Measurements from ENCODE around the gene NUP93. TPM values are rescaled to one million over a fixed set of nuclear protein-coding genes. Genes with fewer than 3 reads are reported as not detected.

Gene NUP93
- polyA plus RNA-seq, 2 of the 4 experiments (the other 2 are of a cell fraction) = 87.3 to 91.4 TPM

- H3K27ac ChIP-seq = no peak overlapping the region
- CTCF ChIA-PET = interaction anchor here (1.3 to 3.7 kb wide), 5 partner anchors 9 to 48 kb away, joined by 3 to 19 read pairs (median 8); no protein-coding TSS in a partner anchor
- FAIRE-seq (no peak), ATAC-seq (no peak; a peak in 1 of 6 replicates), DNase-seq (ENCODE audit: low read depth in 1 of 2, low spot score in 1 of 2) (no peak)
- H3K9me3 ChIP-seq = no peaks in the 10 kb centered on the region
- no peak overlapping the region for H3K4me2 ChIP-seq
- POLR2A ChIA-PET = no interaction called here
- no peak for TF ChIP-seq PBX3 (IDR thresholded peaks at IDR 0.05)
- no peak for TF ChIP-seq POLR2A (IDR thresholded peaks at IDR 0.05; ENCODE audit: low read length)
- no peak for TF ChIP-seq RAD21 (conservative IDR thresholded peaks at IDR 0.05 in 1 of 2, IDR thresholded peaks at IDR 0.05 in 1 of 2)
- no peak for TF ChIP-seq HMGXB4 (CRISPR knock-in tag; IDR thresholded peaks at IDR 0.05; ENCODE audit: borderline replicate concordance)
- no peak for TF ChIP-seq JUN (IDR thresholded peaks at IDR 0.05)
- TF ChIP-seq RNF2 (IDR thresholded peaks at IDR 0.05; ENCODE audit: borderline replicate concordance, low read depth) = no peak
- TF ChIP-seq MAZ (IDR thresholded peaks at IDR 0.05; ENCODE audit: borderline replicate concordance, low read depth, low read length) = no peak
- no peak overlapping the region for H3K4me3 ChIP-seq
- no peaks in the 10 kb centered on the region for H3K4me1 ChIP-seq
- 100% methylated on average over 2 of the region's 2 CpGs for WGBS (ENCODE audit: missing lambda C conversion rate)
Observed at GRCh38 chr16:56841233-56841632, 111.3 kb downstream of the NUP93 start.

- H3K4me1 ChIP-seq = no peaks in the 10 kb centered on the region
- TF ChIP-seq HOXA7 (CRISPR knock-in tag; IDR thresholded peaks at IDR 0.05) (no peak), CBX8 (IDR thresholded peaks at IDR 0.05) (no peak), EHF (CRISPR knock-in tag; IDR thresholded peaks at IDR 0.05) (no peak)
- no peaks in the 10 kb centered on the region for H3K9me3 ChIP-seq
- H3K4me3 ChIP-seq = no peak overlapping the region
- no peak overlapping the region for H3K4me2 ChIP-seq
- no peak overlapping the region for H3K27ac ChIP-seq
- ChIA-PET CTCF (interaction anchor here (0.8 to 3.7 kb wide), 5 partner anchors 10 to 48 kb away, joined by 3 to 19 read pairs (median 8); no protein-coding TSS in a partner anchor), POLR2A (no interaction called here)
- FAIRE-seq = no peak
- 93% methylated on average over 10 of the region's 10 CpGs for WGBS (ENCODE audit: missing lambda C conversion rate)
- no peak for ATAC-seq
- no peak for DNase-seq (ENCODE audit: low read depth in 1 of 2, low spot score in 1 of 2)
Observed at GRCh38 chr16:56841659-56842058, 111.7 kb downstream of the NUP93 start.

- H3K4me1 ChIP-seq = no peaks in the 10 kb centered on the region
- ChIA-PET POLR2A (no interaction called here), CTCF (interaction anchor here (0.8 to 3.7 kb wide), 6 partner anchors 10 to 64 kb away, joined by 3 to 19 read pairs (median 6); no protein-coding TSS in a partner anchor)
- DNase-seq (ENCODE audit: low read depth in 1 of 2, low spot score in 1 of 2) (no peak), ATAC-seq (no peak), FAIRE-seq (no peak)
- no peaks in the 10 kb centered on the region for H3K9me3 ChIP-seq
- H3K4me3 ChIP-seq = no peak overlapping the region
- H3K27ac ChIP-seq = no peak overlapping the region
- TF ChIP-seq CBX2 (IDR thresholded peaks at IDR 0.05; ENCODE audit: borderline replicate concordance, low read depth) (no peak), FOSB (CRISPR knock-in tag; IDR thresholded peaks at IDR 0.05) (no peak)
- H3K4me2 ChIP-seq = no peak overlapping the region
Observed at GRCh38 chr16:56842133-56842532, 112.2 kb downstream of the NUP93 start.

GRCh38 chr16:56844056-56844455 is 114.1 kb downstream of the NUP93 start:
- no peak for FAIRE-seq
- DNase-seq (ENCODE audit: low read depth in 1 of 2, low spot score in 1 of 2) = no peak
- Histone ChIP-seq H3K27ac (no peak overlapping the region), H3K4me2 (no peak overlapping the region), H3K4me1 (peaks cover 15% of the 10 kb centered on the region), H3K9me3 (no peaks in the 10 kb centered on the region), H3K4me3 (no peak overlapping the region)
- ChIA-PET POLR2A (no interaction called here), CTCF (interaction anchor here (1.0 to 3.0 kb wide), 3 partner anchors 9 to 51 kb away, joined by 3 to 19 read pairs (median 4); no protein-coding TSS in a partner anchor)
- no peak for TF ChIP-seq MAZ (IDR thresholded peaks at IDR 0.05; ENCODE audit: borderline replicate concordance, low read depth, low read length)
- no peak for TF ChIP-seq KDM1A (IDR thresholded peaks at IDR 0.05; ENCODE audit: low read depth)
- TF ChIP-seq POLR2A (IDR thresholded peaks at IDR 0.05; ENCODE audit: low read length) = no peak
- TF ChIP-seq RFX5 (IDR thresholded peaks at IDR 0.05) = no peak
- TF ChIP-seq ELK1 (IDR thresholded peaks at IDR 0.05; ENCODE audit: low read depth, low read length) = no peak
- TF ChIP-seq USF2 (IDR thresholded peaks at IDR 0.05) = no peak
- TF ChIP-seq HMGXB4 (CRISPR knock-in tag; IDR thresholded peaks at IDR 0.05; ENCODE audit: borderline replicate concordance) = no peak
- no peak for TF ChIP-seq MAFK (IDR thresholded peaks at IDR 0.05; ENCODE audit: partially characterized antibody)
- TF ChIP-seq HDAC2 (IDR thresholded peaks at IDR 0.05) = no peak
- ATAC-seq = no peak
- 93% methylated on average over 6 of the region's 6 CpGs for WGBS (ENCODE audit: missing lambda C conversion rate)
